ENCODE data around the gene GHRH. TPM values are rescaled to one million over a fixed set of nuclear protein-coding genes. Genes with fewer than 3 reads are reported as not detected.
A peak's percentile ranks its signal among the peaks of the same experiment; 100 is the strongest.

Gene GHRH
- total and polyA plus RNA-seq, 4 donors, result not detected

GRCh38 chr20:37293301-37293943, 31.8 kb upstream of the GHRH start:
- Histone ChIP-seq H3K4me3 (ENCODE audit: low read depth in 1 of 3, low read length in 3 of 3) (no peak overlapping the region), H3K36me3 (ENCODE audit: control insufficient read depth in 4 of 4, insufficient read depth in 3 of 4, low read depth in 1 of 4, low read length in 3 of 4) (peaks cover 0 to 5% (median 3%) of the 10 kb centered on the region in 4 donors), H3K9me3 (ENCODE audit: control insufficient read depth in 4 of 4, low read length in 3 of 4) (no peaks in the 10 kb centered on the region), H3K27ac (ENCODE audit: low read depth in 1 of 2, low read length in 2 of 2) (peak overlapping the region in 1 of 2 donors; percentile 9), H3K27me3 (ENCODE audit: control insufficient read depth in 4 of 4, insufficient read depth in 4 of 4, low read length in 3 of 4) (no peaks in the 10 kb centered on the region), H3K9ac (ENCODE audit: low read depth in 1 of 2, low read length in 2 of 2) (no peak overlapping the region), H3K4me1 (ENCODE audit: control insufficient read depth in 4 of 4, insufficient read depth in 4 of 4, low read length in 3 of 4) (peaks cover 0 to 12% (median 4%) of the 10 kb centered on the region in 4 donors)
- DNase-seq (ENCODE audit: low spot score), result no peak
- 96% methylated on average over 11 of the region's 11 CpGs for WGBS
- TF ChIP-seq FOXA2 (IDR thresholded peaks at IDR 0.05) (no peak), ATF3 (IDR thresholded peaks at IDR 0.05) (no peak), HNF4A (conservative IDR thresholded peaks at IDR 0.05) (no peak), TAF1 (conservative IDR thresholded peaks at IDR 0.05) (no peak), GABPA (IDR thresholded peaks at IDR 0.05 in 1 of 2, conservative IDR thresholded peaks at IDR 0.05 in 1 of 2) (no peak), HNF4G (IDR thresholded peaks at IDR 0.05) (no peak), YY1 (IDR thresholded peaks at IDR 0.05) (no peak), FOXA1 (IDR thresholded peaks at IDR 0.05) (no peak), JUND (IDR thresholded peaks at IDR 0.05) (no peak)
- TF ChIP-seq, protein P1, sequence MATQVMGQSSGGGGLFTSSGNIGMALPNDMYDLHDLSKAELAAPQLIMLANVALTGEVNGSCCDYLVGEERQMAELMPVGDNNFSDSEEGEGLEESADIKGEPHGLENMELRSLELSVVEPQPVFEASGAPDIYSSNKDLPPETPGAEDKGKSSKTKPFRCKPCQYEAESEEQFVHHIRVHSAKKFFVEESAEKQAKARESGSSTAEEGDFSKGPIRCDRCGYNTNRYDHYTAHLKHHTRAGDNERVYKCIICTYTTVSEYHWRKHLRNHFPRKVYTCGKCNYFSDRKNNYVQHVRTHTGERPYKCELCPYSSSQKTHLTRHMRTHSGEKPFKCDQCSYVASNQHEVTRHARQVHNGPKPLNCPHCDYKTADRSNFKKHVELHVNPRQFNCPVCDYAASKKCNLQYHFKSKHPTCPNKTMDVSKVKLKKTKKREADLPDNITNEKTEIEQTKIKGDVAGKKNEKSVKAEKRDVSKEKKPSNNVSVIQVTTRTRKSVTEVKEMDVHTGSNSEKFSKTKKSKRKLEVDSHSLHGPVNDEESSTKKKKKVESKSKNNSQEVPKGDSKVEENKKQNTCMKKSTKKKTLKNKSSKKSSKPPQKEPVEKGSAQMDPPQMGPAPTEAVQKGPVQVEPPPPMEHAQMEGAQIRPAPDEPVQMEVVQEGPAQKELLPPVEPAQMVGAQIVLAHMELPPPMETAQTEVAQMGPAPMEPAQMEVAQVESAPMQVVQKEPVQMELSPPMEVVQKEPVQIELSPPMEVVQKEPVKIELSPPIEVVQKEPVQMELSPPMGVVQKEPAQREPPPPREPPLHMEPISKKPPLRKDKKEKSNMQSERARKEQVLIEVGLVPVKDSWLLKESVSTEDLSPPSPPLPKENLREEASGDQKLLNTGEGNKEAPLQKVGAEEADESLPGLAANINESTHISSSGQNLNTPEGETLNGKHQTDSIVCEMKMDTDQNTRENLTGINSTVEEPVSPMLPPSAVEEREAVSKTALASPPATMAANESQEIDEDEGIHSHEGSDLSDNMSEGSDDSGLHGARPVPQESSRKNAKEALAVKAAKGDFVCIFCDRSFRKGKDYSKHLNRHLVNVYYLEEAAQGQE (IDR thresholded peaks at IDR 0.05), result no peak

- no peak for DNase-seq (ENCODE audit: low spot score)
- H3K9ac ChIP-seq (ENCODE audit: low read depth in 1 of 2, low read length in 2 of 2), result no peak overlapping the region
- no peak overlapping the region for H3K4me3 ChIP-seq (ENCODE audit: low read depth in 1 of 3, low read length in 3 of 3)
- WGBS, result 96% methylated on average over 6 of the region's 6 CpGs
- no peak for TF ChIP-seq EGR1 (IDR thresholded peaks at IDR 0.05; ENCODE audit: low read depth in 2 of 2)
- TF ChIP-seq GABPA (IDR thresholded peaks at IDR 0.05 in 1 of 2, conservative IDR thresholded peaks at IDR 0.05 in 1 of 2), result no peak
- no peak for TF ChIP-seq RAD21 (IDR thresholded peaks at IDR 0.05)
- no peak for TF ChIP-seq HNF4G (IDR thresholded peaks at IDR 0.05)
- no peak for TF ChIP-seq YY1 (IDR thresholded peaks at IDR 0.05)
- TF ChIP-seq JUND (IDR thresholded peaks at IDR 0.05), result no peak
- TF ChIP-seq TAF1 (conservative IDR thresholded peaks at IDR 0.05), result no peak
- TF ChIP-seq FOXA1 (IDR thresholded peaks at IDR 0.05), result no peak
- TF ChIP-seq, protein P1 (IDR thresholded peaks at IDR 0.05), result no peak
- no peak for TF ChIP-seq FOXA2 (IDR thresholded peaks at IDR 0.05)
- no peak for TF ChIP-seq SP1 (IDR thresholded peaks at IDR 0.05)
- TF ChIP-seq RXRA (IDR thresholded peaks at IDR 0.05), result no peak
- peaks cover 0 to 15% (median 4%) of the 10 kb centered on the region in 4 donors for H3K4me1 ChIP-seq (ENCODE audit: control insufficient read depth in 4 of 4, insufficient read depth in 4 of 4, low read length in 3 of 4)
- H3K9me3 ChIP-seq (ENCODE audit: control insufficient read depth in 4 of 4, low read length in 3 of 4), result no peaks in the 10 kb centered on the region
- peaks cover 0 to 5% (median 3%) of the 10 kb centered on the region in 4 donors for H3K36me3 ChIP-seq (ENCODE audit: control insufficient read depth in 4 of 4, insufficient read depth in 3 of 4, low read depth in 1 of 4, low read length in 3 of 4)
- no peaks in the 10 kb centered on the region for H3K27me3 ChIP-seq (ENCODE audit: control insufficient read depth in 4 of 4, insufficient read depth in 4 of 4, low read length in 3 of 4)
- H3K27ac ChIP-seq (ENCODE audit: low read depth in 1 of 2, low read length in 2 of 2), result no peak overlapping the region
These were observed 30.1 kb upstream of the GHRH start for GRCh38 chr20:37291724-37292126.

Measured in liver (tissue), 9 donors.